Measurements from ENCODE around the gene UGT1A7. TPM values are rescaled to one million over a fixed set of nuclear protein-coding genes. Genes with fewer than 3 reads are reported as not detected.

Gene UGT1A7
- total RNA-seq, 1 donor from 2014 or later = not detected

DNA sequence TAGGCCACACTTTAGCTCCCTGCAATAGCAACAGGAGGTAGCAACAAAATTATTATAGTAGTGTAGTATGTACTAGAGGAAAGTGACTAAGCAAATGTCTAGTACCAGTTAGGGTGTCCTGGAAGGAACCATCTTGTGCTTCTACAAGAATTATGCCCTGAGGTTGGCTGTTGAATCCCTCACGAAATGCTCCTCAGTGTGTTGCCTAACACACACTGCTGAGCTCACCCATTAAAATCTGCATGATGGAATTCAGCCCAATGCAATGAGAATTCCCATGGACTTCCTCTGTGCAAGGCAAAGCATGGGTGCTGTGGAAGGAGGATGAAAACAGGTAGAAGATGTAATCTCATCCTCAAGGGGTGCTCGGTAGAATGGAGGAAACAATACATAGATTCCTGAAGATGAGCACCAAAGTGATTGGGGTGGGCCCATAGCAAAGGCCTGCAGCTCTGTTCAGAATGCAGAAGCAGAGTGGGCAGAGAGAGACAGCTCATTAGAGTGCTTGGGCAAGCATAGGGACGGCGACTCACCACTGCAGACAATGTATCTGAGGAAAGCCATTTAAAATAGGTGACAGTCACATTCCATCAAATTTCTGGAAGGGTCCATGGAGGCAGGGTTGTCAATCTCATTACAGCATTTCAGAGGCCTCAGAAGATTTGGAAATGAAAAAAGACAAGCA is 1.2 kb upstream of the UGT1A7 start:
- no peaks in the 10 kb centered on the region for H3K27me3 Mint-ChIP-seq (ENCODE audit: unreplicated experiment)
- no peaks in the 10 kb centered on the region for H3K9me3 Mint-ChIP-seq (ENCODE audit: unreplicated experiment)
- no peaks in the 10 kb centered on the region for H3K4me1 Mint-ChIP-seq (ENCODE audit: unreplicated experiment)
- H3K27ac Mint-ChIP-seq (ENCODE audit: unreplicated experiment) = no peak overlapping the region
- no peaks in the 10 kb centered on the region for H3K36me3 Mint-ChIP-seq (ENCODE audit: low read depth, unreplicated experiment)
- H3K4me3 Mint-ChIP-seq (ENCODE audit: unreplicated experiment) = no peak overlapping the region
- TF ChIP-seq, protein P1, sequence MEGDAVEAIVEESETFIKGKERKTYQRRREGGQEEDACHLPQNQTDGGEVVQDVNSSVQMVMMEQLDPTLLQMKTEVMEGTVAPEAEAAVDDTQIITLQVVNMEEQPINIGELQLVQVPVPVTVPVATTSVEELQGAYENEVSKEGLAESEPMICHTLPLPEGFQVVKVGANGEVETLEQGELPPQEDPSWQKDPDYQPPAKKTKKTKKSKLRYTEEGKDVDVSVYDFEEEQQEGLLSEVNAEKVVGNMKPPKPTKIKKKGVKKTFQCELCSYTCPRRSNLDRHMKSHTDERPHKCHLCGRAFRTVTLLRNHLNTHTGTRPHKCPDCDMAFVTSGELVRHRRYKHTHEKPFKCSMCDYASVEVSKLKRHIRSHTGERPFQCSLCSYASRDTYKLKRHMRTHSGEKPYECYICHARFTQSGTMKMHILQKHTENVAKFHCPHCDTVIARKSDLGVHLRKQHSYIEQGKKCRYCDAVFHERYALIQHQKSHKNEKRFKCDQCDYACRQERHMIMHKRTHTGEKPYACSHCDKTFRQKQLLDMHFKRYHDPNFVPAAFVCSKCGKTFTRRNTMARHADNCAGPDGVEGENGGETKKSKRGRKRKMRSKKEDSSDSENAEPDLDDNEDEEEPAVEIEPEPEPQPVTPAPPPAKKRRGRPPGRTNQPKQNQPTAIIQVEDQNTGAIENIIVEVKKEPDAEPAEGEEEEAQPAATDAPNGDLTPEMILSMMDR (IDR thresholded peaks at IDR 0.05; ENCODE audit: unreplicated experiment) = no peak
- DNase-seq (ENCODE audit: low spot score) = no peak

DNA sequence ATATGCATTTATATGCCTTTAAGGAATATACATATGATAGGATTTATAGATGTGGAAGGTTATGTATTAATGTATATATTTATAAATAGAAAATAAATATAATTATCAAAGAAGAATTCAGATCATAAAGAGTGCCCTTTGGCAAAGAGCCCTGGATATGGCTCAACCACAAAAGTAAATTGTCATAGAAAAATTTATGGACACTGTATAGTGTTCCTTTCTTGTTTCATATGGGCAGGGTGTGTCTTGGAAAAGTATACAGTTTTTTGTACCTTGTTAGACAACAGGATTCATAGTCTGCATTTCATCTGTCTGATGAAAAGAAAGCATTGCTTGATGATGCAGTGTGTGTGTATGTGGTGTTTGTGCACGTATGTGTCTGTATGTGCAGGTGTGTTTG is 2.9 kb downstream of the UGT1A7 start:
- TF ChIP-seq, protein P1 (IDR thresholded peaks at IDR 0.05; ENCODE audit: unreplicated experiment) = no peak
- Mint-ChIP-seq H3K4me1 (ENCODE audit: unreplicated experiment) (peaks cover 3% of the 10 kb centered on the region), H3K9me3 (ENCODE audit: unreplicated experiment) (no peaks in the 10 kb centered on the region), H3K36me3 (ENCODE audit: low read depth, unreplicated experiment) (no peaks in the 10 kb centered on the region), H3K27ac (ENCODE audit: unreplicated experiment) (no peak overlapping the region), H3K4me3 (ENCODE audit: unreplicated experiment) (no peak overlapping the region), H3K27me3 (ENCODE audit: unreplicated experiment) (no peaks in the 10 kb centered on the region)
- DNase-seq (ENCODE audit: low spot score) = no peak

DNA sequence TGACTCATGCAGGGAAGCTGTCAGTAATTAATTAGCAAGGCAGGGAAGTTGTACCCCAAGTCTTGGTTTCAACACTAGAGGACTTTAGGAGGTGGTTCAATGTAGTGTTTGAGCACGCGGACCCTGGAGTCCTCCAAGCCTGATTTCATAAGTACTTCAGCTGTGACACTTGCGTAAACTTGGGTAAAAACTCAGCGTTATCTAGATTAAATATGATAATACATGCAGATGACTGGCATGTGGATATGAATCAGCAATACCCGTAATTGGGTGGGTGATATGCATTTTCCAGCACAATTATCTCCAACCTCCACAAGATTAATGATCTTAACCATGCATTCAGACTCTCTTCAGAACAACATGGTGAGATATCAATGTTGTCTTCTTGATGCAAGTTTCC is 5.2 kb downstream of the UGT1A7 start:
- H3K9me3 Mint-ChIP-seq (ENCODE audit: unreplicated experiment) = no peaks in the 10 kb centered on the region
- no peak for DNase-seq (ENCODE audit: low spot score)
- H3K27me3 Mint-ChIP-seq (ENCODE audit: unreplicated experiment) = no peaks in the 10 kb centered on the region
- no peak overlapping the region for H3K4me3 Mint-ChIP-seq (ENCODE audit: unreplicated experiment)
- H3K4me1 Mint-ChIP-seq (ENCODE audit: unreplicated experiment) = peaks cover 3% of the 10 kb centered on the region
- TF ChIP-seq, protein P1 (IDR thresholded peaks at IDR 0.05; ENCODE audit: unreplicated experiment) = no peak
- H3K27ac Mint-ChIP-seq (ENCODE audit: unreplicated experiment) = no peak overlapping the region
- no peaks in the 10 kb centered on the region for H3K36me3 Mint-ChIP-seq (ENCODE audit: low read depth, unreplicated experiment)

DNA sequence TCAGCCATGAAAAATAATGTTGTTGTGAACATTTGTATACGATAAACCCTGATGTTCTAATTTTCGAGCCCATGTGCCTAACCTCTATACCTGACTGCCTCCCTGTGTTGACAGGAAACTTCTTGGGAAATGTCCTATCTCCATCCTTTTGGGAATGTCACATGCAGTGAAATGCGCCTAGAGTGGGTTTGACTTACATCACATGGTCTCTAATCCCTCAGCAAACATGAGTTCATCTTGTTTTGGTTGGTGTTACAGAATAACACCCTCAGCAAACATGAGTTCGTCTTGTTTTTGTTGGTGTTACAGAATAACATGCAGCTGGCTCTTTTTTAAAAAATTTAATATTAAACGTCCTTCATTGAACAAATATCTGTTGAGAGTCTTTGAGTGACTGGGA is 6.6 kb downstream of the UGT1A7 start:
- Mint-ChIP-seq H3K27me3 (ENCODE audit: unreplicated experiment) (no peaks in the 10 kb centered on the region), H3K9me3 (ENCODE audit: unreplicated experiment) (no peaks in the 10 kb centered on the region), H3K4me1 (ENCODE audit: unreplicated experiment) (peaks cover 3% of the 10 kb centered on the region), H3K4me3 (ENCODE audit: unreplicated experiment) (no peak overlapping the region), H3K27ac (ENCODE audit: unreplicated experiment) (no peak overlapping the region), H3K36me3 (ENCODE audit: low read depth, unreplicated experiment) (no peaks in the 10 kb centered on the region)
- TF ChIP-seq, protein P1 (IDR thresholded peaks at IDR 0.05; ENCODE audit: unreplicated experiment) = no peak
- DNase-seq (ENCODE audit: low spot score) = no peak

DNA sequence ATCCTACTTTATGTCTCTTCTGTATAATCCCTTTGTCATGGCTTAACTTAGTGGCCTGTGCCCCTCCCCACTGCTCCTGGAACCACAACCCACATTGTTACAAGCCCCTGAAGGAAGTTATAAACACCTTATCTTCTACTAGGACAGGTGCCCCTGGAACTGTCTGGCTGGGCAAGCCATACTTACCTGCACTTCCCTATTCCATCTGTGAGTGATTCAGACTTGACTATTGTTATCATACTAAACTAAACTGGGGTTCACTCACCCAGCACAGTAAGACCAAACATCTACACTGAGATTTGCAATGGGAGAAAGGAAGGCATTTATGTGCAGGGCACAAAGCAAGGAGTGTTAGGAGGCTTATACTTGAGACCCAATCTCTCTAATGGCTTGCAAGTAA is 7.3 kb downstream of the UGT1A7 start:
- Mint-ChIP-seq H3K9me3 (ENCODE audit: unreplicated experiment) (no peaks in the 10 kb centered on the region), H3K4me3 (ENCODE audit: unreplicated experiment) (no peak overlapping the region), H3K27me3 (ENCODE audit: unreplicated experiment) (no peaks in the 10 kb centered on the region), H3K27ac (ENCODE audit: unreplicated experiment) (no peak overlapping the region), H3K36me3 (ENCODE audit: low read depth, unreplicated experiment) (no peaks in the 10 kb centered on the region), H3K4me1 (ENCODE audit: unreplicated experiment) (peaks cover 3% of the 10 kb centered on the region)
- TF ChIP-seq, protein P1 (IDR thresholded peaks at IDR 0.05; ENCODE audit: unreplicated experiment) = no peak
- DNase-seq (ENCODE audit: low spot score) = no peak
